ENCODE data around the gene C1orf159.
A peak's percentile ranks its signal among the peaks of the same experiment; 100 is the strongest.

The C1orf159 gene

DNA sequence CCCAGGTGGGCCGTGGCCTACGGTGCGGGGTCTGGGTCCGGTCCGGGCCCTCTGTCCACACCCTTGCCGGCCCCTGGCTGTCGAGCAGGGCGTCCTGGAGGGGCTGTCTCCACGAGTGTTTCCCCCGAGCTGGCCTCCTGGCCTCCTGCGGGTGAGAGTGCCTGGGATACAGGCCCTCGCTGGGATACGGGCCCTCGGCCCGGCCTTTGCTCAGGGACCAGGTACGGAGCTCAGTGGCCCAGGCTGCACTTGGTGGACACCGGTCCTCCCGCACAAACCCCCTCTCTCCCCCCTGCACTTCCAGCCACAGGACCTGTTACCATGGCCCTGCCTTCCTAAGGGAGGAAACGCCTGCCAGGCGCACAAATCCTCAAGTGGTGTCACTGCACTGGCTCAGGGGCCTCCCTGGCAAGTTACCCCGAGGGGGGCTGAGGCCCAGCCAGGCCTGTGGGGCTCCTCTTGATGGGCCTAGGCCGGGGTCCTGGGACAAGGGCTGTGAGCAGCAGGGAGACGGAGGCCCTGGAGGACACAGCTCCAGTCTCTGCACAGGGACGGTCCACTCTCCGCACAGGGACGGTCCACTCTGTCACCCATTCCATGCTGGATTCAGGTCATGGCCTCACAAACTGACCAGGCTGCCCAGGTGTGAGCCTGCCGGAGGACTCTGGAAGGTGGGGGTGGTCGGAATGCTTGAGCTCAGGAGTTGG is 23.6 kb downstream of the C1orf159 start:
- no peak overlapping the region for H2AFZ ChIP-seq (ENCODE audit: low read depth, low read length)
- H3K4me3 ChIP-seq (ENCODE audit: low read depth in 1 of 2, low read length in 2 of 2) = no peak overlapping the region
- H3K36me3 ChIP-seq (ENCODE audit: insufficient read depth, low read length) = peaks cover 4% of the 10 kb centered on the region; the same call in 1 of the 2 replicates
- no peak overlapping the region for H3K9ac ChIP-seq (ENCODE audit: low read depth, low read length)
- H3K9me3 ChIP-seq (ENCODE audit: insufficient read depth, low read length, severe bottlenecking) = no peaks in the 10 kb centered on the region
- no peaks in the 10 kb centered on the region for H3K79me2 ChIP-seq (ENCODE audit: insufficient read depth, low read length)
- no peaks in the 10 kb centered on the region for H3K27me3 ChIP-seq (ENCODE audit: insufficient read depth, low read length, poor library complexity)
- no peaks in the 10 kb centered on the region for H3K4me1 ChIP-seq (ENCODE audit: insufficient read depth, low read length)
- peaks cover 30% of the 10 kb centered on the region for H4K20me1 ChIP-seq (ENCODE audit: insufficient read depth, low read length)
- ATAC-seq (ENCODE audit: insufficient read depth, low read depth) (no peak), DNase-seq (no peak)
- no peak overlapping the region for H3K27ac ChIP-seq (ENCODE audit: low read length)
- TF ChIP-seq, protein P1, sequence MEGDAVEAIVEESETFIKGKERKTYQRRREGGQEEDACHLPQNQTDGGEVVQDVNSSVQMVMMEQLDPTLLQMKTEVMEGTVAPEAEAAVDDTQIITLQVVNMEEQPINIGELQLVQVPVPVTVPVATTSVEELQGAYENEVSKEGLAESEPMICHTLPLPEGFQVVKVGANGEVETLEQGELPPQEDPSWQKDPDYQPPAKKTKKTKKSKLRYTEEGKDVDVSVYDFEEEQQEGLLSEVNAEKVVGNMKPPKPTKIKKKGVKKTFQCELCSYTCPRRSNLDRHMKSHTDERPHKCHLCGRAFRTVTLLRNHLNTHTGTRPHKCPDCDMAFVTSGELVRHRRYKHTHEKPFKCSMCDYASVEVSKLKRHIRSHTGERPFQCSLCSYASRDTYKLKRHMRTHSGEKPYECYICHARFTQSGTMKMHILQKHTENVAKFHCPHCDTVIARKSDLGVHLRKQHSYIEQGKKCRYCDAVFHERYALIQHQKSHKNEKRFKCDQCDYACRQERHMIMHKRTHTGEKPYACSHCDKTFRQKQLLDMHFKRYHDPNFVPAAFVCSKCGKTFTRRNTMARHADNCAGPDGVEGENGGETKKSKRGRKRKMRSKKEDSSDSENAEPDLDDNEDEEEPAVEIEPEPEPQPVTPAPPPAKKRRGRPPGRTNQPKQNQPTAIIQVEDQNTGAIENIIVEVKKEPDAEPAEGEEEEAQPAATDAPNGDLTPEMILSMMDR (IDR thresholded peaks at IDR 0.05; ENCODE audit: borderline replicate concordance, extremely low read depth, low read length, poor library complexity, severe bottlenecking) = no peak
- TF ChIP-seq EZH2 (IDR thresholded peaks at IDR 0.05; ENCODE audit: borderline replicate concordance, low read depth, low read length, severe bottlenecking) = no peak
- H3K4me2 ChIP-seq (ENCODE audit: insufficient read depth, low read length) = no peak overlapping the region

DNA sequence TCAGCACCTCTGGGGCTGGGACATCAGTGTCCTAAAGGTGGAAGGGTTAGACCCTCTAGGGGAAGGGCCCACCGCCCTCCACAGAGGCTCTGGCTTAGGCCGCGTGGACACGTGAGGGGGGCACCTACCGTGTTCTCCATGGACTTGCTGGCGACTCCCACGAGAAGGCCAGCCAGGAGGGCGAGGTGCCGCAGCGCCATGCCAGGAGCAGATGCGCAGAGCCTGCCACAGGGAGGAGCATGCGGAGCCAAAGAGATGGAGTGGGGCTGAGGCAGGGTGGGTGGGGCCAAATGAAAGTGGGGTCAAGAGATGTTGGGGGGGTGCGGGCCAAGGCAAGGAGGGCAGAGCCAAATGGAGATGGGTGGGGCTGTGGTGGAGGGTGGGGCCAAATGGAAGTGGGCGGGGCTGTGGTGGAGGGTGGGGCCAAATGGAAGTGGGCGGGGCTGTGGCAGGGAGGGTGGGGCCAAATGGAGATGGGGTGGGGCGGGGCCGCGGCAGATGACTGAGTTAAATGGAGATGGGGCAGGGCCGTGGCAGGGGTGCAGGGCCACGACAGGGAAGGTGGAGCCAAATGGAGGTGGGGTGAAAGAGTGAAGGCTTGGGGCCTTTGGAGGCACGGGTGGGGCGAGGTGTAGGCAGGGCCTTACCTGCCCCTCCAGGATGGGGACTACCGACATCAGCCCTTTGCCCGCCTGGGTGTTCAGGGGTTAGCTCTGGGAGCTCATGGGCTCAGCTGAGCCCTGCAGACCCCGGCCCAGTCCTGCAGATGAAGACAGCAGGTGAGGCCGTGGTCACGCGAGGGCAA is 24.3 kb downstream of the C1orf159 start:
- no peak overlapping the region for H3K4me3 ChIP-seq (ENCODE audit: low read depth in 1 of 2, low read length in 2 of 2)
- ATAC-seq (ENCODE audit: insufficient read depth, low read depth) = peak; percentile 20; the same call in 1 of the 3 replicates
- H3K4me1 ChIP-seq (ENCODE audit: insufficient read depth, low read length) = no peaks in the 10 kb centered on the region
- no peaks in the 10 kb centered on the region for H3K27me3 ChIP-seq (ENCODE audit: insufficient read depth, low read length, poor library complexity)
- TF ChIP-seq EZH2 (IDR thresholded peaks at IDR 0.05; ENCODE audit: borderline replicate concordance, low read depth, low read length, severe bottlenecking) = no peak
- TF ChIP-seq, protein P1 (IDR thresholded peaks at IDR 0.05; ENCODE audit: borderline replicate concordance, extremely low read depth, low read length, poor library complexity, severe bottlenecking) = no peak
- no peaks in the 10 kb centered on the region for H3K9me3 ChIP-seq (ENCODE audit: insufficient read depth, low read length, severe bottlenecking)
- H3K79me2 ChIP-seq (ENCODE audit: insufficient read depth, low read length) = no peaks in the 10 kb centered on the region
- no peak overlapping the region for H3K9ac ChIP-seq (ENCODE audit: low read depth, low read length)
- peaks cover 8% of the 10 kb centered on the region for H3K36me3 ChIP-seq (ENCODE audit: insufficient read depth, low read length)
- H4K20me1 ChIP-seq (ENCODE audit: insufficient read depth, low read length) = peaks cover 31% of the 10 kb centered on the region
- no peak for DNase-seq
- no peak overlapping the region for H3K27ac ChIP-seq (ENCODE audit: low read length)
- no peak overlapping the region for H2AFZ ChIP-seq (ENCODE audit: low read depth, low read length)
- H3K4me2 ChIP-seq (ENCODE audit: insufficient read depth, low read length) = no peak overlapping the region

DNA sequence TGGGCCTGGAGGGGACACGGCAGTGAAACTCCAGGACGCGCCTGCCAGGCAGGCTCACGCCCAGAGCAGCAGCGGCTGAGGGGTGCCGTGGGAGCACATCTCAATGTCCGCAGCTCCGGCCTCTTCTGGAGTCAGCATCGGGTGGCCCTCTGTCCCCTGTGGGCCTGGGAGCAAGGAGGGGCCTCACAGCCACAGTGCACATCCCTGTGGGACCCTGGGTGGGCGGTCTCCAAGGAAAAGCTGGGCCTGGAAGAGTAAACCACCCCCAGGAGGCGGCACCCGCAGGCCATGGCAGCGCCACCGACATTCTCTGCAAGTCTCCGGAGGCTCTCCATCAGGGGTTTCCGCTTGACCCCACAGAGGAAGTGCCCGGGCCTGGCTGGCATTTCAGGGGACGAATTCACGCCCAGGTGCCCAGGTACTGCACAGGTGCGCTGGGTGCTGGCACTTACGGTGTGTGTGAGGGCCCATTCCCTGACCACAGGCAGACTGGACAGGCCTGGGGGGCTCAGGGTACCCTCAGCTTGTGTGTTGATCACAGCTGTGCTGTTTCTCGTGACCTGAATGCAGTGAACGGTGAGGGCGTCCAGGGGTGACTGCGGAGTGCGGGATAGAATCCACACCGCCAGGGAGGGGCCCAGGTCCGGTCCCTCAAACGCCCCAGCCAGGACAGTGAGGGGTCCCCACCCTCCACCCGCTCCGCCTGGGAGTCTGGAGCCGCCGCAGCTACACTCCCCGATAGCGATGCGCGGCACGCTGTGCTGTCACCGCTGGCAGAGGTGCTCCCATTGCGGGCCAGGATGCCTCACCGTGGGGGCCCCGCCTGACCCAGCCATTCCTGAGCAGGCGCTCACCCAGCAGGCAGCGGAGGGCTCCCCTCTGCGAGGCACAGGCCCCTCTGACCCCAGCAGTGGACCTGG is 25.2 kb downstream of the C1orf159 start:
- no peaks in the 10 kb centered on the region for H3K4me1 ChIP-seq (ENCODE audit: insufficient read depth, low read length)
- H3K4me2 ChIP-seq (ENCODE audit: insufficient read depth, low read length) = no peak overlapping the region
- no peaks in the 10 kb centered on the region for H3K27me3 ChIP-seq (ENCODE audit: insufficient read depth, low read length, poor library complexity)
- H2AFZ ChIP-seq (ENCODE audit: low read depth, low read length) = no peak overlapping the region
- no peak overlapping the region for H3K9ac ChIP-seq (ENCODE audit: low read depth, low read length)
- peaks cover 12% of the 10 kb centered on the region for H3K36me3 ChIP-seq (ENCODE audit: insufficient read depth, low read length)
- no peaks in the 10 kb centered on the region for H3K9me3 ChIP-seq (ENCODE audit: insufficient read depth, low read length, severe bottlenecking)
- H3K27ac ChIP-seq (ENCODE audit: low read length) = no peak overlapping the region
- H3K79me2 ChIP-seq (ENCODE audit: insufficient read depth, low read length) = no peaks in the 10 kb centered on the region
- TF ChIP-seq, protein P1 (IDR thresholded peaks at IDR 0.05; ENCODE audit: borderline replicate concordance, extremely low read depth, low read length, poor library complexity, severe bottlenecking) = no peak
- no peak for TF ChIP-seq EZH2 (IDR thresholded peaks at IDR 0.05; ENCODE audit: borderline replicate concordance, low read depth, low read length, severe bottlenecking)
- no peak for DNase-seq
- H4K20me1 ChIP-seq (ENCODE audit: insufficient read depth, low read length) = peaks cover 35% of the 10 kb centered on the region
- ATAC-seq (ENCODE audit: insufficient read depth, low read depth) = no peak
- no peak overlapping the region for H3K4me3 ChIP-seq (ENCODE audit: low read depth in 1 of 2, low read length in 2 of 2)

Measured in DND-41 (cell line).